A549 (cell line): ENCODE data around the gene ARFGEF2. TPM values are rescaled to one million over a fixed set of nuclear protein-coding genes. Genes with fewer than 3 reads are reported as not detected.

Experiments used
- ATAC-seq, 2 experiments: fragments of 200-7000 bp in 1 of 2; fragments of >200 bp in 1 of 2; cut with Nextera tagmentation in 1 of 2; cut with Tn5 transposase in 1 of 2; 3 replicates each; pipeline versions ENCODE4 v1.8.0 to v1.9.1; 2018 to 2020; ENCODE audit warnings: mild to moderate bottlenecking in 1 of 2, moderate library complexity in 1 of 2
- CTCF ChIA-PET: fragments of 300-600 bp; sonication (Branson Sonifier 250); formaldehyde crosslinking; extraction: SDS; loops from one replicate; lab custom pipeline; 2021; ENCODE audit warnings: antibody characterized with exemption, inconsistent platforms; lab: Yijun Ruan, JAX
- POLR2A ChIA-PET: fragments of 350-600 bp; formaldehyde crosslinking; extraction: SDS; loops from one replicate; lab custom pipeline; 2021; ENCODE audit warnings: antibody characterized with exemption, inconsistent platforms; lab: Yijun Ruan, JAX
- DNase-seq, 2 experiments: peaks; one replicate each; pipeline versions ENCODE4 v3.0.0 to v3.0.0-alpha.2; 2011 to 2016; ENCODE audit warnings: low read depth in 1 of 2, low spot score in 1 of 2
- FAIRE-seq: peaks from 2 replicates; lab custom pipeline; 2011; peaks lifted over from hg19 to GRCh38; lab: Jason Lieb, UNC
- H3K27ac ChIP-seq, 2 experiments: fragments of >200 bp; sonication (Bioruptor Twin); formaldehyde crosslinking; 3 replicates each; pipeline ENCODE4 v1.5.1; 2016 to 2017
- H3K4me1 ChIP-seq: fragments of >200 bp; sonication (Bioruptor Twin); formaldehyde crosslinking; 3 replicates; pipeline ENCODE4 v1.6.1; 2016
- H3K4me2 ChIP-seq: fragments of >200 bp; sonication (Bioruptor Twin); formaldehyde crosslinking; 3 replicates; pipeline ENCODE4 v1.6.1; 2016
- H3K4me3 ChIP-seq: fragments of >200 bp; sonication (Bioruptor Twin); formaldehyde crosslinking; 3 replicates; pipeline ENCODE4 v1.5.1; 2016
- H3K9me3 ChIP-seq: fragments of >200 bp; sonication (Bioruptor Twin); formaldehyde crosslinking; 3 replicates; pipeline ENCODE4 v1.6.1; 2016
- ATOH8 ChIP-seq: fragments of 250-450 bp; sonication (Bioruptor Pico); IDR thresholded peaks from 2 replicates; pipeline ENCODE4 v1.5.0; 2020; ENCODE audit warnings: low read depth, mild to moderate bottlenecking, moderate library complexity
- EHF ChIP-seq: fragments of 250-450 bp; sonication (Bioruptor Pico); IDR thresholded peaks from 2 replicates; pipeline ENCODE4 v1.5.0; 2020; ENCODE audit warnings: mild to moderate bottlenecking
- ELK1 ChIP-seq: fragments of 150-350 bp; IDR thresholded peaks from 2 replicates; pipeline ENCODE4 v1.6.1; 2014; ENCODE audit warnings: low read depth, mild to moderate bottlenecking, low read length
- EP300 ChIP-seq, 2 experiments: fragments of >200 bp; sonication (Bioruptor Twin); formaldehyde crosslinking; IDR thresholded peaks; 2 replicates in 1 of 2; 3 replicates in 1 of 2; pipeline ENCODE4 v1.6.1; 2016 to 2017
- FOXS1 ChIP-seq: fragments of 250-450 bp; sonication (Bioruptor Pico); IDR thresholded peaks from 2 replicates; pipeline ENCODE4 v1.5.0; 2020; ENCODE audit warnings: mild to moderate bottlenecking, moderate library complexity
- GATA3 ChIP-seq: IDR thresholded peaks from 2 replicates; pipeline ENCODE4 v1.6.1; 2012; ENCODE audit warnings: borderline replicate concordance
- HDAC2 ChIP-seq: fragments of 200-600 bp; sonication (generic); IDR thresholded peaks from 2 replicates; pipeline ENCODE4 v1.6.1; 2016
- HOXA7 ChIP-seq: fragments of 250-450 bp; sonication (Bioruptor Pico); IDR thresholded peaks from 2 replicates; pipeline ENCODE4 v1.5.0; 2020; ENCODE audit warnings: mild to moderate bottlenecking, moderate library complexity
- HOXB13 ChIP-seq: fragments of 250-450 bp; sonication (Bioruptor Pico); IDR thresholded peaks from 2 replicates; pipeline ENCODE4 v1.5.0; 2020; ENCODE audit warnings: low read depth, mild to moderate bottlenecking, moderate library complexity
- JUN ChIP-seq, 2 experiments: fragments of >200 bp; sonication (Bioruptor Twin); formaldehyde crosslinking; IDR thresholded peaks; 2 replicates in 1 of 2; 3 replicates in 1 of 2; pipeline ENCODE4 v1.6.1; 2016 to 2017
- KDM1A ChIP-seq: fragments of 200-600 bp; sonication (generic); IDR thresholded peaks from 2 replicates; pipeline ENCODE4 v1.6.1; 2016; ENCODE audit warnings: low read depth, mild to moderate bottlenecking
- KDM5A ChIP-seq: fragments of 200-600 bp; sonication (generic); IDR thresholded peaks from 2 replicates; pipeline ENCODE4 v1.6.1; 2016; ENCODE audit warnings: antibody characterized with exemption, mild to moderate bottlenecking
- MAFK ChIP-seq: fragments of 450-650 bp; IDR thresholded peaks from 2 replicates; pipeline ENCODE4 v1.6.1; 2014; ENCODE audit not compliant: partially characterized antibody
- MAX ChIP-seq: IDR thresholded peaks from 2 replicates; pipeline ENCODE4 v1.6.1; 2012
- NFE2L2 ChIP-seq: fragments of 150-350 bp; conservative IDR thresholded peaks from 2 replicates; pipeline ENCODE4 v1.6.1; 2014; ENCODE audit warnings: low read length
- NPAS2 ChIP-seq: fragments of 250-450 bp; sonication (Bioruptor Pico); IDR thresholded peaks from 2 replicates; pipeline ENCODE4 v1.8.0; 2022; ENCODE audit warnings: mild to moderate bottlenecking, moderate library complexity, borderline replicate concordance
- NR3C1 ChIP-seq: fragments of >200 bp; sonication (Bioruptor Twin); formaldehyde crosslinking; IDR thresholded peaks from 3 replicates; pipeline ENCODE4 v1.6.1; 2017
- PHF8 ChIP-seq: fragments of 200-600 bp; sonication (generic); IDR thresholded peaks from 2 replicates; pipeline ENCODE4 v1.6.1; 2016; ENCODE audit warnings: low read depth, mild to moderate bottlenecking, antibody characterized with exemption, moderate library complexity, borderline replicate concordance
- POLR2AphosphoS2 ChIP-seq: conservative IDR thresholded peaks from 2 replicates; pipeline ENCODE4 v1.6.1; 2012; ENCODE audit warnings: low read length, improper control_type of control experiment, inconsistent platforms
- RCOR1 ChIP-seq: fragments of 150-350 bp; IDR thresholded peaks from 2 replicates; pipeline ENCODE4 v1.6.1; 2014; ENCODE audit warnings: antibody characterized with exemption, low read length, low read depth
- RNF2 ChIP-seq: fragments of 200-600 bp; sonication (generic); IDR thresholded peaks from 2 replicates; pipeline ENCODE4 v1.6.1; 2016; ENCODE audit warnings: low read depth, mild to moderate bottlenecking, antibody characterized with exemption, moderate library complexity, borderline replicate concordance
- SREBF2 ChIP-seq: fragments of 450-650 bp; IDR thresholded peaks from 2 replicates; pipeline ENCODE4 v1.6.1; 2014; ENCODE audit warnings: mild to moderate bottlenecking, moderate library complexity
- TFCP2L1 ChIP-seq: fragments of 250-450 bp; sonication (Bioruptor Pico); IDR thresholded peaks from 2 replicates; pipeline ENCODE4 v1.5.0; 2021; ENCODE audit warnings: mild to moderate bottlenecking
- TP53 ChIP-seq: fragments of 250-450 bp; sonication (Bioruptor Pico); IDR thresholded peaks from 2 replicates; pipeline ENCODE4 v1.5.0; 2021; ENCODE audit warnings: mild to moderate bottlenecking, moderate library complexity
- ZC3H11A ChIP-seq: fragments of 450-650 bp; IDR thresholded peaks from 2 replicates; pipeline ENCODE4 v1.6.1; 2014; ENCODE audit warnings: antibody characterized with exemption, mild to moderate bottlenecking
- WGBS: methylation state at CpG from one replicate; pipeline ENCODE4 v1.1.6; 2017; ENCODE audit errors: missing lambda C conversion rate; 5-methylcytosine and 5-hydroxymethylcytosine counted together
- polyA plus RNA-seq, 4 experiments: library from polyadenylated mRNA; depleted of rRNA in 3 of 4; stranded (reverse); fragments of >200 nt; fragmentation: RNase III in 1 of 4; extraction: RNeasy Plus Mini Kit Qiagen cat#74134 plus additional on column Dnase treatment in 1 of 4; gene quantifications; 2 replicates in 3 of 4; 3 replicates in 1 of 4; pipeline ENCODE4 v1.2.3, GENCODE V29; 2011 to 2017

The ARFGEF2 gene
- polyA plus RNA-seq, 2 of the 4 experiments (the other 2 are of a cell fraction): 12.3 to 24.3 TPM

GRCh38 chr20:48937674-48938073 is 16.2 kb downstream of the ARFGEF2 start:
- Histone ChIP-seq H3K4me2 (no peak overlapping the region), H3K27ac (no peak overlapping the region), H3K9me3 (no peaks in the 10 kb centered on the region), H3K4me1 (no peaks in the 10 kb centered on the region), H3K4me3 (no peak overlapping the region)
- TF ChIP-seq NR3C1 (no peak), MAFK (no peak), POLR2AphosphoS2 (no peak), RCOR1 (no peak), FOXS1 (CRISPR knock-in tag) (no peak), HOXA7 (CRISPR knock-in tag) (no peak), KDM1A (no peak), SREBF2 (no peak), NPAS2 (CRISPR knock-in tag) (no peak), ATOH8 (no peak), EP300 (IDR thresholded peaks at IDR 0.05) (no peak), KDM5A (no peak), HDAC2 (no peak), ELK1 (no peak), ZC3H11A (no peak), HOXB13 (no peak), MAX (no peak)
- ChIA-PET POLR2A (interaction anchor here (0.6 kb wide), 1 partner anchor 1185 kb away, joined by 3 read pairs; no protein-coding TSS in a partner anchor), CTCF (interaction anchor here (1.0 to 1.3 kb wide), 2 partner anchors 9 to 13 kb away, joined by 3 read pairs; no protein-coding TSS in a partner anchor)
- FAIRE-seq (no peak), ATAC-seq (no peak), DNase-seq (no peak)
- WGBS: 88% methylated on average over 5 of the region's 5 CpGs

GRCh38 chr20:48938670-48939069 is 17.2 kb downstream of the ARFGEF2 start:
- no peak for FAIRE-seq
- CTCF ChIA-PET: interaction anchor here (1.9 kb wide), 1 partner anchor 11 kb away, joined by 9 read pairs; no protein-coding TSS in a partner anchor
- DNase-seq: no peak
- Histone ChIP-seq H3K4me3 (no peak overlapping the region), H3K27ac (no peak overlapping the region), H3K4me2 (no peak overlapping the region), H3K9me3 (no peaks in the 10 kb centered on the region), H3K4me1 (no peaks in the 10 kb centered on the region)
- TF ChIP-seq TP53 (CRISPR knock-in tag) (no peak), TFCP2L1 (CRISPR knock-in tag) (no peak), JUN (IDR thresholded peaks at IDR 0.05) (no peak), GATA3 (no peak), EHF (CRISPR knock-in tag) (no peak), NFE2L2 (no peak)
- POLR2A ChIA-PET: no interaction called here
- no peak for ATAC-seq
- WGBS: 89% methylated on average over 6 of the region's 6 CpGs

- ATAC-seq (no peak), DNase-seq (no peak), FAIRE-seq (no peak)
- TF ChIP-seq PHF8 (no peak), KDM5A (no peak), RNF2 (no peak), MAFK (peak; percentile 30)
- Histone ChIP-seq H3K9me3 (no peaks in the 10 kb centered on the region), H3K4me1 (no peaks in the 10 kb centered on the region; the same call in 2 of the 3 replicates), H3K4me3 (no peak overlapping the region), H3K4me2 (no peak overlapping the region), H3K27ac (no peak overlapping the region)
- ChIA-PET CTCF (no interaction called here), POLR2A (no interaction called here)
- 90% methylated on average over 2 of the region's 2 CpGs for WGBS
Measured at GRCh38 chr20:48940170-48940569, 18.7 kb downstream of the ARFGEF2 start.
